Measurements from ENCODE around the gene SRGAP1.

Gene SRGAP1

DNA sequence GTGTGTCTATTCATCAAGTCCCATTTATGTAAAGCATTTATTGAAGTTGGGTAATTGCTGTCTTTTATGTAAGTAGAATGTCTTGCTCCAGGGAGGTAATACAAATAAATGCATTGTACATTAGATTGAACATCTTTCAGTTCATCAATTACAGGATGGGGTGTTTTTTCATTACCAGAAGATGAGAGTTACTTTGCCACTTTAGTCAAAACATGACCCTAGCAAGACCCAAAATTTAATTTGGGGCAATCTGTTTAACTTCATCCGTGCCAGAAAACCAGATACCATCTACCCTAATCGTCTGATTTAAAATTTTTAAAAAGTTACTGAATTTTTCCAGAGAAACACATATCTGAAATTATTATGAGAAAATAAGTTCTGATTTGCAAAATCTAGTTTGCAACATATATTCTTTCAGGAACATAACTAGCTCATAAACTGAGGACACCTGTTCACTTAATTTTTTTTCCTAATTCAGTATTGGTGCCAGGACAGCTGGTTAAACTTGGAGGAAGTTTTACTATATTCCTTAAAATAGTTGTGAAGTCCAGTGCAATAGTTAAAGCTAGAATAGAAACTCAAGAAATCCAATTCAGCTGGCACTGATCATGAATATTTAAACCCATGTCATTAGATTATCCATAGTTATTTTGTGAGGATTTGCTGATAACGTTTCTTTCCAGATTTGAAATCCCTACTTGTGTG lies 114.5 kb downstream of the SRGAP1 start:
- Mint-ChIP-seq H3K27me3 (peaks cover 21% of the 10 kb centered on the region), H3K9me3 (no peaks in the 10 kb centered on the region), H3K27ac (ENCODE audit: low read depth) (no peak overlapping the region), H3K4me1 (no peaks in the 10 kb centered on the region), H3K36me3 (ENCODE audit: insufficient read depth) (no peaks in the 10 kb centered on the region), H3K4me3 (no peak overlapping the region)
- DNase-seq (ENCODE audit: low spot score in 2 of 2) (no peak), ATAC-seq (replicated peaks; ENCODE audit: extremely low read depth, poor library complexity, severe bottlenecking) (no peak)

DNA sequence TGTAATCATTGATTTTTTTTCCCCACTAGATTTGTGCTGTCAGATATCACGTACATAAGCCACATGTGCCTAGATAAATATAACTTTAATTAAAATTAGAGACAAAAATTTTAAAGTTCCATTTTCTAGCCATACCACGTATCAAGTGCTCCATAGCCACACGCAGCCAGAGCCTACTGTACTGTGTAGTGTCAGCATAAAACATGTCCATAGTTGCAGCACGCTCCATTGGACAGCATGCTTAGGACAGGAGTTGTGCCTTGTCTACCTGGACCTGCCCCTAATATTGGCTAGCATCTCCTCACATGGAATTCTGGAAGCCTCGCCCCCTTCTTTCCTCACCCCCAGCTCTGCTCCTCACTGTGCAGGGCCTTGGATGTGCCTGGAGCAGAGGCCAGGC lies 116.5 kb downstream of the SRGAP1 start:
- H3K36me3 Mint-ChIP-seq (ENCODE audit: insufficient read depth): no peaks in the 10 kb centered on the region
- H3K9me3 Mint-ChIP-seq: no peaks in the 10 kb centered on the region
- ATAC-seq (replicated peaks; ENCODE audit: extremely low read depth, poor library complexity, severe bottlenecking) (no peak), DNase-seq (ENCODE audit: low spot score in 2 of 2) (no peak)
- no peaks in the 10 kb centered on the region for H3K4me1 Mint-ChIP-seq
- no peak overlapping the region for H3K27ac Mint-ChIP-seq (ENCODE audit: low read depth)
- no peak overlapping the region for H3K4me3 Mint-ChIP-seq
- peaks cover 21% of the 10 kb centered on the region for H3K27me3 Mint-ChIP-seq

DNA sequence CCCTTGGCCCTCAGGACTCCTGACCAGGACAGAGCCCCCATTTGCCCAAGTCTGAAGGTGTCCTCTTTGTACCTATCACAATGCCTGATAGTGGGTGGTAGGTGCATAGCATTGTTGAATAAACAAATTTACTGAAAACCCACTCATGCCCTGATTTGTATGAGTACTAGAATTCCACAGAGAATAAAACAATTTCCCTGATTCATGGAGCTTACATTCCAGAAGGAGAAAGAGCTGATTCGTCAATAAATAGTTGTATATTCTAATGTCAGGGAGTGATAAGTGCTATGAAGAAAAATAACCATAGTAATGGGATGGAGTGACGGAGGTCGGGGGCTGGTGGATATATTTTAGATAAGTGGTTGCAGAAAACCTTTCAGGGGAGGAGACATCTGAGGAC lies 117.0 kb downstream of the SRGAP1 start:
- H3K27ac Mint-ChIP-seq (ENCODE audit: low read depth): no peak overlapping the region
- no peak overlapping the region for H3K4me3 Mint-ChIP-seq
- DNase-seq (ENCODE audit: low spot score in 2 of 2) (no peak), ATAC-seq (replicated peaks; ENCODE audit: extremely low read depth, poor library complexity, severe bottlenecking) (no peak)
- H3K4me1 Mint-ChIP-seq: no peaks in the 10 kb centered on the region
- H3K36me3 Mint-ChIP-seq (ENCODE audit: insufficient read depth): no peaks in the 10 kb centered on the region
- H3K27me3 Mint-ChIP-seq: peaks cover 17% of the 10 kb centered on the region
- H3K9me3 Mint-ChIP-seq: no peaks in the 10 kb centered on the region

DNA sequence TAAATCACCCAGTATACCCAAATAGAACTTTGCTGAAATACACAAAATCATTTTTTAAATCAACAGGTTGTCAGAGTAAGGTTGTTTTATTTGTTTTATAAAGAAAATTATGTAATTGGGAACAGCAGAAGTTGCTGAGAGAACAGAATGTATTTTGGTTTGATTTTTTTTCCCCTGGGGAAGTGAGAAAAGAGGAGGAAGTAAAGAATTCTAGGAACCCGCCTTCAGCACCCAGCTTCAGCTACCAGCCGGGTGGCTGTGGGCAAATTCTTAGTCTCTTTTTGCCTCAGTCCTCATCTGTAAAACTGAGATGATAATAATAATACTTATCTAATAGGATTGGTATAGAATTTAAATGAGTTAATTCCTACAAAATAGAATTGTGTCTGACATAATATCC lies 119.4 kb downstream of the SRGAP1 start:
- no peak for ATAC-seq (replicated peaks; ENCODE audit: extremely low read depth, poor library complexity, severe bottlenecking)
- Mint-ChIP-seq H3K27ac (ENCODE audit: low read depth) (no peak overlapping the region), H3K27me3 (peaks cover 15% of the 10 kb centered on the region), H3K4me1 (no peaks in the 10 kb centered on the region), H3K36me3 (ENCODE audit: insufficient read depth) (peaks cover 2% of the 10 kb centered on the region), H3K9me3 (no peaks in the 10 kb centered on the region), H3K4me3 (no peak overlapping the region)
- no peak for DNase-seq (ENCODE audit: low spot score in 2 of 2)

DNA sequence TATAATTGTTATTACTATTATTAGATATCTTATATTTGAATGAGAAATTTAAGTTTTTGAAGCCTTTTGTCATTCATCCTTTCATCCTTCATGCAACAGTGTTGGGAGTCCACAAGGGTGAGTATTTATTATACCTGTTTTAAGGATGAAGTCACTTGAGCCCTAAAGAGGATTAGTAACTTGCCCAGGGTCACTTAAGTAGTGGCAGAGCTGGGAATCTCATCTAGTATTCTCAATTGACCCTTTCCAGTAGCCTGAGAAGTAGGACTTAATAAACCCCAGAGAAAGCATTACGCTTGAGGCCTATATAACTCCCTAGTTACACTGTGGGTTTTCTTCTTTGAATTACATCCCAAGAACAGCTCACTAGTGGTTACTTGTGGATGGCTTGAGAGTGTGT lies 119.8 kb downstream of the SRGAP1 start:
- ATAC-seq (replicated peaks; ENCODE audit: extremely low read depth, poor library complexity, severe bottlenecking) (no peak), DNase-seq (ENCODE audit: low spot score in 2 of 2) (no peak)
- Mint-ChIP-seq H3K27me3 (peaks cover 18% of the 10 kb centered on the region), H3K4me1 (no peaks in the 10 kb centered on the region), H3K36me3 (ENCODE audit: insufficient read depth) (peaks cover 2% of the 10 kb centered on the region), H3K4me3 (no peak overlapping the region), H3K9me3 (no peaks in the 10 kb centered on the region), H3K27ac (ENCODE audit: low read depth) (no peak overlapping the region)

DNA sequence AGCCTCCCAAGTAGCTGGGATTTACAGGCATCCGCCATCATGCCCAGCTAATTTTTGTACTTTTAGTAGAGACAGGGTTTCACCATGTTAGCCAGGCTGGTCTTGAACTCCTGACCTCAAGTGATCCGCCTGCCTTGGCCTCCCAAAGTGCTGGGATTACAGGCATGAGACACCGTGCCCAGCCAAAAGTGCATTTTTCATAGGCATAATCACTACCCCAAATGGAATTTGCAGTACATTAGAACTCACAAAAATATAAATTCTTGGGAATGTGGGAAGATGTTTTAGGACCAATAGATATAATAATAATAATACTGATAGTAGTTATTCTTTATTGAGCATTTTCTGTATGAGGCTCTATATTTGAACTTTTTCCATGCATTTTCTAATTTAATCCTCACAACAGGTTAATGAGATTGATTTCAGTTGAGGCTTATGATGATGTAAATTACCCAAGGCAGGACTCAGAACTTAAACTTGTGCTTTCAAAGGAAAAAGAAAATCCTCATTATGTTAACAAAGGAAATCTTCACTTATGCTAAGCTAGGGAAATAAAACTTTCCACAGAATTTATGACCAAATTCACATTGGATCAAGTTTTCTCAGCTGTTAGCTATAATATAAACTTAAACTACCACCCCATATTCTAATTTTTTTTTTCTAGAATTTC lies 121.6 kb downstream of the SRGAP1 start:
- peaks cover 28% of the 10 kb centered on the region for H3K27me3 Mint-ChIP-seq
- peaks cover 2% of the 10 kb centered on the region for H3K36me3 Mint-ChIP-seq (ENCODE audit: insufficient read depth)
- no peak for DNase-seq (ENCODE audit: low spot score in 2 of 2)
- H3K4me3 Mint-ChIP-seq: no peak overlapping the region
- no peak overlapping the region for H3K27ac Mint-ChIP-seq (ENCODE audit: low read depth)
- H3K9me3 Mint-ChIP-seq: no peaks in the 10 kb centered on the region
- no peak for ATAC-seq (replicated peaks; ENCODE audit: extremely low read depth, poor library complexity, severe bottlenecking)
- H3K4me1 Mint-ChIP-seq: no peaks in the 10 kb centered on the region

DNA sequence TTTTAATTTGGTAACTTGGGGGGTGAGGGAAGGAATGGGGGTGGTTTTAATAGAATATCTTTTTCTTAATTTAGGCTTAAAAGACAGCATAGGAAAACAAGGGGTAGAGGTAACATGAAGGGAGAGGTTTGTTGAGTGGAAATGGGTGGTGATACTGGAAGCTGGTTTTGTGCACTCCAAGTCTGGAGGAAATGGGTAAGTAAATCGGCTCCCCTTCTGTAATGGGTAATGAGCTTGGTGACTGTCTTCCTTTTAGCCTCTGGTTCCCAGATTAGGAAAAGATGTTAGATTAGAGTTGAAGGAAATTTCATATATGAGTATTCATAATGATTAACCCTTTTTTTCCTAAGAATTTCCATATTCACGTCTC lies 122.1 kb downstream of the SRGAP1 start:
- Mint-ChIP-seq H3K27me3 (peaks cover 28% of the 10 kb centered on the region), H3K4me3 (no peak overlapping the region), H3K36me3 (ENCODE audit: insufficient read depth) (peaks cover 2% of the 10 kb centered on the region), H3K9me3 (no peaks in the 10 kb centered on the region), H3K4me1 (no peaks in the 10 kb centered on the region), H3K27ac (ENCODE audit: low read depth) (no peak overlapping the region)
- DNase-seq (ENCODE audit: low spot score in 2 of 2): no peak
- no peak for ATAC-seq (replicated peaks; ENCODE audit: extremely low read depth, poor library complexity, severe bottlenecking)

DNA sequence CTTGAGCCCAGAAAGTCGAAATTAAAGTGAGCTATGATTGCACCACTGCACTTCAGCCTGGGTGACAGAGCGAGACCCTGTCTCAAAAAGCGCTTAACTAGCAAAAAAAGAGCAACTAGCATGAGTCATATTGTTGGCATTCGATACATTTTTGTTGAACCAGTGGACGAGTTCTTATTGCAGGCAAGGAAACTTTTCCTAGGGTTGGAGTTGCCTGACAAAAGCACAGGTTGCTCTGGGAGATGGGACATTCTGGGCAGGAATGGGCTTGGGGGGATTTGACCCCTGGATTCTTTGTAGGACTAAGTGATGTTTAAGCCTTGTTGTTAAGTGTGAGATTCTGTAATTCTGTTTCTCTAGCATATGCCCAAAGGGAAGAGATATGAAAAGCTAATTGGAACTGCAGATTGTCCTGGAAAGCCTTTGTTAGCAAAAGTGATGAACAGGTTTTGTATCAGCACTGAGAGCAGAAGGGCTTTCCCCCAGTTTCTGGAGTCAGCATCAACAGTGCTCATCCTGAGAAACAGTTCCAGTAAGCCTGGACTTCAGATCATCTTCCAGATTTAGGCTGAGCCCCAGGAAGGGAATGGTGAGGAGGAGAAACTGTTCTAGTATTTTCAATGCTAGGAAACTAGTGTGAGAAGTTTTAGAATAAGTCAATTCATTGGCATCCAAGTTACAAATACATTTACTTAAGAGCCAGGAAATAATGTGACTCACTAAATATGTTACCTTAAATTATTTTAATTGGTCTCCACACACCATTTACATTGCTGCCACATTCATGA lies 123.1 kb downstream of the SRGAP1 start:
- DNase-seq (ENCODE audit: low spot score in 2 of 2): no peak
- H3K36me3 Mint-ChIP-seq (ENCODE audit: insufficient read depth): peaks cover 2% of the 10 kb centered on the region
- H3K27me3 Mint-ChIP-seq: peaks cover 28% of the 10 kb centered on the region
- no peaks in the 10 kb centered on the region for H3K4me1 Mint-ChIP-seq
- no peaks in the 10 kb centered on the region for H3K9me3 Mint-ChIP-seq
- no peak overlapping the region for H3K27ac Mint-ChIP-seq (ENCODE audit: low read depth)
- no peak overlapping the region for H3K4me3 Mint-ChIP-seq
- ATAC-seq (replicated peaks; ENCODE audit: extremely low read depth, poor library complexity, severe bottlenecking): no peak

DNA sequence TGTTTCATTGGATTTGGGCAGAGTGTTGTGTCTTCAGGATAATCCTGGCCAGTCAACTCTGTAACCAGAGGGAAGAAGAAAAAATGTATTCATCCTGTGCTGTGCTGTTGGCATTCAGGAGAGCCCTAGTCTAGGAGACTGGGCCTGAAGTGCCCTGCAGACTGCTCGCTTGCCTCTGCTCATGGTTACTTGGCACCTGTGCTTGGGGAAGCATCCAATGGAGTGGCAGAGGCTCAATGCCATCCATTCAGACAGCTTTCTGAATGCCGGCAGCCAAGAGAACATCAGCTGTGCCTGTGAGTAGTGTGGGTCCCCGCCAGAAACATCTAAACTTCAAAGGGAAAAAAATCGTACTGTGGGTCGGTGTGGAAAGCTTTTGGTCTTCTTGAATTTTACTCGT lies 124.2 kb downstream of the SRGAP1 start:
- no peak overlapping the region for H3K4me3 Mint-ChIP-seq
- no peak for ATAC-seq (replicated peaks; ENCODE audit: extremely low read depth, poor library complexity, severe bottlenecking)
- H3K27me3 Mint-ChIP-seq: peaks cover 28% of the 10 kb centered on the region
- no peaks in the 10 kb centered on the region for H3K9me3 Mint-ChIP-seq
- peaks cover 2% of the 10 kb centered on the region for H3K36me3 Mint-ChIP-seq (ENCODE audit: insufficient read depth)
- H3K27ac Mint-ChIP-seq (ENCODE audit: low read depth): no peak overlapping the region
- no peaks in the 10 kb centered on the region for H3K4me1 Mint-ChIP-seq
- no peak for DNase-seq (ENCODE audit: low spot score in 2 of 2)

DNA sequence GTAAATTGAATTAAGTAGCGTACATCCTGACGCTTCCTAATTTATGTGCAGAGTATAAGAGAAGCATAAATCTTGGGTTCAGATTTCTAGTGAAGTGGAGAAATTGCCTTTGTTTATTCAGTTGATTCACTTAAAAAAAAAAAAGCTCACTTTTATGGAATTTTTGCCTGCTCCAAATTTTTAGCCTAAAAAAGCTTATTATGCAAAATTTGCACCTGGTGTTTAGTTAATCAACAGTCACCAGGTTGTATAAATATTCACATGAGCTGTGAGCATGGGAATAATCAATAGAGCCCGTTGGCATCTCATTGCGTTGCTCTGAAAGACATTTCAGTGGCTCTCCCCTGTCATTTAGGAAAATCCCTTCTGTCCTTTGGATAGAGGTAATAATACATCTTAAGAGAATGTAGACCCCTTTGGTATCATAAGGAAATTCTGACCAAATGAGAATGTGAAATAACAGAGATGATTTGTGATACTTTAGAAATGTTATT lies 132.4 kb downstream of the SRGAP1 start:
- no peak overlapping the region for H3K27ac Mint-ChIP-seq (ENCODE audit: low read depth)
- ATAC-seq (replicated peaks; ENCODE audit: extremely low read depth, poor library complexity, severe bottlenecking) (no peak), DNase-seq (ENCODE audit: low spot score in 2 of 2) (no peak)
- peaks cover 21% of the 10 kb centered on the region for H3K27me3 Mint-ChIP-seq
- no peaks in the 10 kb centered on the region for H3K36me3 Mint-ChIP-seq (ENCODE audit: insufficient read depth)
- H3K4me1 Mint-ChIP-seq: no peaks in the 10 kb centered on the region
- H3K4me3 Mint-ChIP-seq: no peak overlapping the region
- H3K9me3 Mint-ChIP-seq: no peaks in the 10 kb centered on the region

DNA sequence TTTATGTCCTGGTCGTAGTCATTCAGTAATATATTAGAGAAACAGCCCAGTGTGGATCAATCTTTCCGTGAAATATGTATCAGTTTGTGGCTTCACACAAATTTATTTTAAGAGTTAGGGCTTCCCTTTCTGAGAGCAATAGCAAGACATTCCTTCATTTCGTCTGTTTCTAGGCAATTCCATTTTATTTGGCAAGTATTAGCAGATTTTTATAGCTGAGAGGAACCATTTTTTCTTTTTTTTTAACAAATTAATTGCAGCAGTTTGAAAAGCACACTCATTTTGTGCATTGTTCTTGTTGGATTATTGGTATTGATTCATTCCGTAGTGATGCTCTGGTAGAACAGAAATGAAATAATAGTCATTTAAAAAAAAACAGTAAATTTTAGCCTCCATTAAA lies 132.9 kb downstream of the SRGAP1 start:
- no peak for DNase-seq (ENCODE audit: low spot score in 2 of 2)
- H3K4me1 Mint-ChIP-seq: no peaks in the 10 kb centered on the region
- H3K36me3 Mint-ChIP-seq (ENCODE audit: insufficient read depth): no peaks in the 10 kb centered on the region
- peaks cover 22% of the 10 kb centered on the region for H3K27me3 Mint-ChIP-seq
- no peak overlapping the region for H3K27ac Mint-ChIP-seq (ENCODE audit: low read depth)
- H3K9me3 Mint-ChIP-seq: no peaks in the 10 kb centered on the region
- H3K4me3 Mint-ChIP-seq: no peak overlapping the region
- no peak for ATAC-seq (replicated peaks; ENCODE audit: extremely low read depth, poor library complexity, severe bottlenecking)

DNA sequence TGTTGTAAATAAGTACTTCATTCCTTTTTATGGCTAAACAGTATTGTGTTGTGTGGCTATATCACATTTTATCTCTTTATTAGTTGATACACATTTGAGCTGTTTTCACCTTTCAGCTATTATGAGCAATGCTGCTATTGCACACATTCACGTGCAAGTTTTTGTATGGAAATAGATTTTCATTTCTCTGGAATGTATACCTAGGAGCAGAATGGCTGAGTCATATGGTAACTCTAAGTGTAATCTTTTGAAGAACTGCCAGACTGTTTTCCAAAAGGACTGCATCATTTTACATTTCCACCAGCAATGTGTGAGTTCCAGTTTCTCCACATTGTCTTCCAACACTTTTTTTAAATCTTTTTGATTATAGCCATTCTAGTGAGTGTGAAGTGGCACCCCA lies 134.0 kb downstream of the SRGAP1 start:
- Mint-ChIP-seq H3K4me1 (no peaks in the 10 kb centered on the region), H3K36me3 (ENCODE audit: insufficient read depth) (no peaks in the 10 kb centered on the region), H3K4me3 (no peak overlapping the region), H3K27ac (ENCODE audit: low read depth) (no peak overlapping the region), H3K9me3 (no peaks in the 10 kb centered on the region), H3K27me3 (peaks cover 22% of the 10 kb centered on the region)
- no peak for ATAC-seq (replicated peaks; ENCODE audit: extremely low read depth, poor library complexity, severe bottlenecking)
- DNase-seq (ENCODE audit: low spot score in 2 of 2): no peak

DNA sequence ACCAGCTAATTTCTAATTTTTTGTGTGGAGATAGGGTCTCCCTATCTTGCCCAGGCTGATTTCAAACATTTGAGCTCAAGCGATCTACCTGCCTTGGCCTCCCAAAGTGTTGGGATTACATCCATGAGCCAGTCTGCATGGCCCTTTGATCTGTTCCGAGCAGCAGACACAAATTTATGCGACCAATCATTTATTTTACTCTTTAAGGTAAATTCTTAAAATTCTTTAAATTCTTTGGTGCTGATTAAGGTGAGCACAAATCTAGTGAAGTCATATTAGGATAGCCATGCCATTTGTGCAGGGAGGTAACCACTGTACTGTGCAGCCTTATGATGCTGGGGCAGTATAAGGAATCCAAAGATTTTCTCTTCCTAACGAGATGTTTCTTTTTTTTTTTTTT lies 135.7 kb downstream of the SRGAP1 start:
- Mint-ChIP-seq H3K27ac (ENCODE audit: low read depth) (no peak overlapping the region), H3K4me1 (no peaks in the 10 kb centered on the region), H3K27me3 (peaks cover 22% of the 10 kb centered on the region), H3K9me3 (no peaks in the 10 kb centered on the region), H3K4me3 (no peak overlapping the region), H3K36me3 (ENCODE audit: insufficient read depth) (no peaks in the 10 kb centered on the region)
- no peak for DNase-seq (ENCODE audit: low spot score in 2 of 2)
- ATAC-seq (replicated peaks; ENCODE audit: extremely low read depth, poor library complexity, severe bottlenecking): no peak

Data from central memory CD8-positive, alpha-beta T cell (primary cell).